Vagina (tissue), 2 donors: ENCODE results near the gene SWI5. TPM values are rescaled to one million over a fixed set of nuclear protein-coding genes. Genes with fewer than 3 reads are reported as not detected.

Experiments
- DNase-seq, 2 donors: peaks; one replicate each; pipeline ENCODE4 v3.0.0-alpha.2; 2017; ENCODE audit errors: extremely low spot score in 2 of 2
- H3K27ac ChIP-seq: fragments of 200-600 bp; sonication (generic); one replicate; pipeline ENCODE4 v1.5.1; 2019
- H3K27me3 ChIP-seq: fragments of 200-600 bp; sonication (generic); one replicate; pipeline ENCODE4 v1.5.1; 2019
- H3K36me3 ChIP-seq, 2 donors: fragments of 200-600 bp; sonication (generic); one replicate each; pipeline ENCODE4 v1.5.1; 2017 to 2019
- H3K4me1 ChIP-seq: fragments of 200-600 bp; sonication (generic); one replicate; pipeline ENCODE4 v1.5.1; 2019
- H3K4me3 ChIP-seq, 2 donors: fragments of 200-600 bp; sonication (generic); 1 replicate in 1 of 2; 2 replicates in 1 of 2; pipeline ENCODE4 v1.5.1; 2016 to 2019
- H3K9me3 ChIP-seq: fragments of 200-600 bp; sonication (generic); one replicate; pipeline ENCODE4 v1.5.1; 2019
- CTCF ChIP-seq, 3 experiments: fragments of 450-650 bp in 2 of 3; fragments of 200-600 bp in 1 of 3; sonication (generic) in 1 of 3; IDR thresholded peaks; one replicate each; pipeline ENCODE4 v1.5.1; 2017 to 2019; ENCODE audit warnings: antibody characterized with exemption in 3 of 3, mild to moderate bottlenecking in 2 of 3, moderate library complexity in 2 of 3
- POLR2A ChIP-seq, 2 donors: fragments of 450-650 bp; IDR thresholded peaks; one replicate each; pipeline ENCODE4 v1.6.1; 2017; ENCODE audit warnings: antibody characterized with exemption in 2 of 2, mild to moderate bottlenecking in 2 of 2, moderate library complexity in 2 of 2
- POLR2AphosphoS5 ChIP-seq, 2 donors: sonication (generic); formaldehyde crosslinking; IDR thresholded peaks; one replicate each; pipeline ENCODE4 v1.9.0; 2017; ENCODE audit warnings: antibody characterized with exemption in 2 of 2, mild to moderate bottlenecking in 2 of 2, low read depth in 1 of 2; ENCODE audit not compliant: insufficient read depth in 1 of 2
- intact Hi-C: fragments of 100-400 bp; cut with DNase I; formaldehyde crosslinking; loops from one replicate; pipeline ENCODE4 v1.15.1; 2023
- total RNA-seq: library from RNA; depleted of rRNA; stranded (reverse); fragments of >200 nt; gene quantifications from one replicate; pipeline ENCODE4 v1.2.3, GENCODE V29; 2016

The SWI5 gene
- total RNA-seq, 1 donor from 2014 or later = 42.7 TPM

GRCh38 chr9:128233817-128234406 lies 42.2 kb upstream of the SWI5 start:
- no peak overlapping the region for H3K4me3 ChIP-seq
- DNase-seq = no peak
- intact Hi-C loops = no loop called here
- no peak for TF ChIP-seq POLR2A (IDR thresholded peaks at IDR 0.05)
- no peak for TF ChIP-seq POLR2AphosphoS5 (IDR thresholded peaks at IDR 0.05; ENCODE audit: insufficient read depth in 1 of 2, low read depth in 1 of 2)
- TF ChIP-seq CTCF (IDR thresholded peaks at IDR 0.05) = no peak
- H3K27me3 ChIP-seq = no peaks in the 10 kb centered on the region
- no peaks in the 10 kb centered on the region for H3K4me1 ChIP-seq
- H3K36me3 ChIP-seq = no peaks in the 10 kb centered on the region
- H3K27ac ChIP-seq = peak overlapping the region; percentile 71
- no peaks in the 10 kb centered on the region for H3K9me3 ChIP-seq

- no peaks in the 10 kb centered on the region for H3K9me3 ChIP-seq
- H3K36me3 ChIP-seq = no peaks in the 10 kb centered on the region
- intact Hi-C loops = no loop called here
- peak overlapping the region; percentile 85 for H3K27ac ChIP-seq
- DNase-seq = no peak
- peaks cover 31% of the 10 kb centered on the region for H3K4me1 ChIP-seq
- no peak for TF ChIP-seq POLR2A (IDR thresholded peaks at IDR 0.05)
- no peak for TF ChIP-seq CTCF (IDR thresholded peaks at IDR 0.05)
- TF ChIP-seq POLR2AphosphoS5 (IDR thresholded peaks at IDR 0.05; ENCODE audit: insufficient read depth in 1 of 2, low read depth in 1 of 2) = no peak
- no peak overlapping the region for H3K4me3 ChIP-seq
- H3K27me3 ChIP-seq = no peaks in the 10 kb centered on the region
Measured at GRCh38 chr9:128242124-128242523, 34.0 kb upstream of the SWI5 start.

GRCh38 chr9:128242828-128243214 lies 33.3 kb upstream of the SWI5 start:
- no peak for TF ChIP-seq POLR2AphosphoS5 (IDR thresholded peaks at IDR 0.05; ENCODE audit: insufficient read depth in 1 of 2, low read depth in 1 of 2)
- no peak for TF ChIP-seq POLR2A (IDR thresholded peaks at IDR 0.05)
- no peak for TF ChIP-seq CTCF (IDR thresholded peaks at IDR 0.05)
- no peaks in the 10 kb centered on the region for H3K36me3 ChIP-seq
- H3K9me3 ChIP-seq = no peaks in the 10 kb centered on the region
- no peaks in the 10 kb centered on the region for H3K27me3 ChIP-seq
- no peak for DNase-seq
- intact Hi-C loops = no loop called here
- peak overlapping the region; percentile 85 for H3K27ac ChIP-seq
- H3K4me3 ChIP-seq = peak overlapping the region; percentile 41 to 42
- peaks cover 31% of the 10 kb centered on the region for H3K4me1 ChIP-seq

GRCh38 chr9:128243215-128244018 lies 32.7 kb upstream of the SWI5 start:
- H3K4me3 ChIP-seq = peak overlapping the region; percentile 41 to 42
- peak in 1 of 2 donors; percentile 78 for TF ChIP-seq POLR2AphosphoS5 (IDR thresholded peaks at IDR 0.05; ENCODE audit: insufficient read depth in 1 of 2, low read depth in 1 of 2)
- TF ChIP-seq POLR2A (IDR thresholded peaks at IDR 0.05) = no peak
- TF ChIP-seq CTCF (IDR thresholded peaks at IDR 0.05) = no peak
- H3K4me1 ChIP-seq = peaks cover 31% of the 10 kb centered on the region
- H3K27me3 ChIP-seq = no peaks in the 10 kb centered on the region
- DNase-seq = no peak
- no peaks in the 10 kb centered on the region for H3K36me3 ChIP-seq
- H3K9me3 ChIP-seq = no peaks in the 10 kb centered on the region
- H3K27ac ChIP-seq = peak overlapping the region; percentile 85
- intact Hi-C loops = no loop called here
